Activated naive CD8-positive, alpha-beta T cell treated with anti-CD3 and anti-CD28 coated beads, Interleukin-2, amount 50 U/mL, for 24 hours (primary cell): ENCODE results near the gene IGFBPL1.

Source experiments
- ATAC-seq: fragments of 150-1000 bp; cut with Tn5 transposase; one replicate; pipeline ENCODE4 v1.10.0; 2021
- DNase-seq: peaks from one replicate; pipeline ENCODE4 v3.0.0; 2021
- H3K27ac Mint-ChIP-seq: one replicate; pipeline ENCODE4 v1.8.0; 2021; ENCODE audit warnings: mild to moderate bottlenecking, mixed read lengths
- H3K27me3 Mint-ChIP-seq: one replicate; pipeline ENCODE4 v1.8.0; 2021; ENCODE audit warnings: mixed read lengths
- H3K36me3 Mint-ChIP-seq: one replicate; pipeline ENCODE4 v1.8.0; 2021; ENCODE audit warnings: low read depth, mixed read lengths
- H3K4me1 Mint-ChIP-seq: one replicate; pipeline ENCODE4 v1.8.0; 2021; ENCODE audit warnings: mixed read lengths
- H3K4me3 Mint-ChIP-seq: one replicate; pipeline ENCODE4 v1.8.0; 2021; ENCODE audit warnings: mild to moderate bottlenecking, moderate library complexity, mixed read lengths
- H3K9me3 Mint-ChIP-seq: one replicate; pipeline ENCODE4 v1.8.0; 2021; ENCODE audit warnings: mixed read lengths

The IGFBPL1 gene

GRCh38 chr9:38395653-38396370 is 28.4 kb downstream of the IGFBPL1 start:
- DNase-seq (no peak), ATAC-seq (no peak)
- Mint-ChIP-seq H3K27ac (no peak overlapping the region), H3K9me3 (no peaks in the 10 kb centered on the region), H3K36me3 (peaks cover 39% of the 10 kb centered on the region), H3K27me3 (peaks cover 6% of the 10 kb centered on the region), H3K4me1 (peaks cover 15% of the 10 kb centered on the region), H3K4me3 (no peak overlapping the region)

- Mint-ChIP-seq H3K27me3 (peaks cover 6% of the 10 kb centered on the region), H3K4me1 (peaks cover 15% of the 10 kb centered on the region), H3K36me3 (peaks cover 37% of the 10 kb centered on the region), H3K4me3 (no peak overlapping the region), H3K9me3 (no peaks in the 10 kb centered on the region), H3K27ac (no peak overlapping the region)
- ATAC-seq, result no peak
- DNase-seq, result no peak
Observed at GRCh38 chr9:38394416-38394815, 29.8 kb downstream of the IGFBPL1 start.

GRCh38 chr9:38393128-38393796 is 31.0 kb downstream of the IGFBPL1 start:
- DNase-seq (peak; percentile 2), ATAC-seq (no peak)
- Mint-ChIP-seq H3K36me3 (peaks cover 31% of the 10 kb centered on the region), H3K9me3 (no peaks in the 10 kb centered on the region), H3K4me1 (peaks cover 15% of the 10 kb centered on the region), H3K27me3 (peaks cover 6% of the 10 kb centered on the region), H3K4me3 (peak overlapping the region; percentile 89), H3K27ac (peak overlapping the region; percentile 88)

GRCh38 chr9:38392235-38393127 is 31.8 kb downstream of the IGFBPL1 start, which contains the start of gene ALDH1B1:
Gene ALDH1B1 (plus strand): TSS chr9:38392702. CDS start chr9:38395749, 3,047 bp downstream.
- peaks cover 15% of the 10 kb centered on the region for H3K4me1 Mint-ChIP-seq
- H3K36me3 Mint-ChIP-seq, result peaks cover 25% of the 10 kb centered on the region
- peak; percentile 98 for ATAC-seq
- peak; percentile 77 for DNase-seq
- H3K4me3 Mint-ChIP-seq, result peak within 1 kb of the TSS; percentile 89
- H3K27ac Mint-ChIP-seq, result peak within 1 kb of the TSS; percentile 88
- H3K9me3 Mint-ChIP-seq, result no peaks in the 10 kb centered on the region
- H3K27me3 Mint-ChIP-seq, result peaks cover 9% of the 10 kb centered on the region

GRCh38 chr9:38391278-38392118 is 32.8 kb downstream of the IGFBPL1 start:
- no peak for ATAC-seq
- Mint-ChIP-seq H3K9me3 (no peaks in the 10 kb centered on the region), H3K27me3 (peaks cover 9% of the 10 kb centered on the region), H3K36me3 (peaks cover 17% of the 10 kb centered on the region), H3K4me1 (peaks cover 15% of the 10 kb centered on the region), H3K4me3 (peak overlapping the region; percentile 89), H3K27ac (peak overlapping the region; percentile 83)
- DNase-seq, result no peak

GRCh38 chr9:38390851-38391250 is 33.4 kb downstream of the IGFBPL1 start:
- Mint-ChIP-seq H3K4me3 (peak overlapping the region; percentile 15), H3K36me3 (peaks cover 11% of the 10 kb centered on the region), H3K27ac (no peak overlapping the region), H3K9me3 (no peaks in the 10 kb centered on the region), H3K27me3 (peaks cover 9% of the 10 kb centered on the region), H3K4me1 (peaks cover 15% of the 10 kb centered on the region)
- ATAC-seq (no peak), DNase-seq (no peak)

DNA sequence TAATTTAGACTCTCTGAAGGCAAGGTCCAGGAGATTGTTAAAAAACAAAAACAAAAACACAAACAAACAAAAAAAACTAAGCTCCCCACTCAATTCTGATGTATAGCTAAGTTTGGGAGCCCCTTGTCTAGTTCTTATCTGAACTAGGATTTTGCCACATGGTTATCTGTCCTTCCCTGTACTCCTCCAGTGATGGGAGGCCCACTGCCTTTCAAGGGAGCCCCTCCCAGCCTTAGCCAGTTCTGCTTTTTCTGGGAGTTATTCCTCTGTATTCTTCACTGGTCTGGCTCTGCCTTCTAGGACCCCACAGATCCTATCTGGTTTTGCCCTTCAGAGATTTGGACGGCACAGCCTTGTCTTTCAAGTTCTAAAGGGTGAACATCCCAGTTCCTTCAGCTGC is 33.8 kb downstream of the IGFBPL1 start:
- Mint-ChIP-seq H3K4me3 (no peak overlapping the region), H3K27ac (no peak overlapping the region), H3K4me1 (peaks cover 15% of the 10 kb centered on the region), H3K9me3 (no peaks in the 10 kb centered on the region), H3K36me3 (peaks cover 8% of the 10 kb centered on the region), H3K27me3 (peaks cover 11% of the 10 kb centered on the region)
- ATAC-seq (no peak), DNase-seq (no peak)

GRCh38 chr9:38389313-38389712 is 34.9 kb downstream of the IGFBPL1 start:
- H3K4me1 Mint-ChIP-seq, result peaks cover 15% of the 10 kb centered on the region
- H3K27me3 Mint-ChIP-seq, result peaks cover 19% of the 10 kb centered on the region
- H3K4me3 Mint-ChIP-seq, result no peak overlapping the region
- no peaks in the 10 kb centered on the region for H3K9me3 Mint-ChIP-seq
- peaks cover under 1% of the 10 kb centered on the region for H3K36me3 Mint-ChIP-seq
- no peak overlapping the region for H3K27ac Mint-ChIP-seq
- DNase-seq (no peak), ATAC-seq (no peak)

DNA sequence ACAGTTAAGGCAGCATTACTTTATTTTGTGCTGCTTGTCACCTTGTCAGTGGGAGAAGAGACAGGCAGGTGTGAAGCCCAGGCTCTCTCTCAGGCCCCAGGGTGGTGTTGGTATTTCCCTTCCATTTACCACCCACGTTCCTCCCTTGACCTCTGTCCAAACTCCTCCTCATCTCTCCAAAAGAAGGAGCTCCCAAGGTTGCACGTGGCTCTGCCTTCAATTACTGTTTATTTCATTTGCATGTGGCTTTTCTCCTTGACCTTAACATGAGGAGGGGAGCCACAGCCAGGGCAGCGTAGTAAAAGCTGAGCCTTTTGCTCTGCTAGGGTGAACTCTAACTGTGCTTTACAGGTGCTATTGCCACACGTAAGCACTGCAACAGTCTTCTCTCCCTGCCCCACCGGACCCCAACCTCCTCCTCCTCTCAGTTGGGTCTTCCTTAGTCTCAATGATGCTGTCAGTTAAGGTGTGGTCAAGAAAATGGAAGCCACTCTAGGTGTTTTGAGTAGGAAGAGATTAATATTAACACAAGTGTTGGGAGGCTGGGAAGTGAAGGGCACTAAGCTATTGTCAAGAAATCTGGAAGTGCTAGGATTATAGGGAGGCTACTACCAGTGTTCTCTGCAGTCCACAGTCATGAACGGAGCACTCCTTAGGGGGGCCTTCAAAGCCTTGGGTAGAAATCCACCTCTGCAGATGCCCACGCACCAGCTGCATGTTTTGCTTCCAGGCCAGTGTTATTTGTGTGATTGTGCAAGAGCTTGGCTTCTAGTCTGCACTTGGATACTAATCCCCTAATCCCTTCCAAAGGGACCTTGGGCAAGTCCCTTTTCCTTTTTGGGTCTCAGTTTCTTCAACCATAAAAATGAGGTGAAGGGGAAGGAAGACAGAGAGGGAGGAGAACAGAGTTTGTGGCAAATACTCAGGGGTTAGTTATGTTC is 35.7 kb downstream of the IGFBPL1 start:
- peaks cover 10% of the 10 kb centered on the region for H3K4me1 Mint-ChIP-seq
- H3K4me3 Mint-ChIP-seq, result no peak overlapping the region
- no peak for ATAC-seq
- no peak overlapping the region for H3K27ac Mint-ChIP-seq
- no peaks in the 10 kb centered on the region for H3K9me3 Mint-ChIP-seq
- DNase-seq, result no peak
- H3K36me3 Mint-ChIP-seq, result no peaks in the 10 kb centered on the region
- H3K27me3 Mint-ChIP-seq, result peaks cover 19% of the 10 kb centered on the region

GRCh38 chr9:38387751-38388150 is 36.5 kb downstream of the IGFBPL1 start:
- H3K27me3 Mint-ChIP-seq, result peaks cover 19% of the 10 kb centered on the region
- peaks cover 4% of the 10 kb centered on the region for H3K4me1 Mint-ChIP-seq
- H3K36me3 Mint-ChIP-seq, result no peaks in the 10 kb centered on the region
- no peak overlapping the region for H3K27ac Mint-ChIP-seq
- ATAC-seq (no peak), DNase-seq (no peak)
- H3K4me3 Mint-ChIP-seq, result no peak overlapping the region
- H3K9me3 Mint-ChIP-seq, result no peaks in the 10 kb centered on the region

DNA sequence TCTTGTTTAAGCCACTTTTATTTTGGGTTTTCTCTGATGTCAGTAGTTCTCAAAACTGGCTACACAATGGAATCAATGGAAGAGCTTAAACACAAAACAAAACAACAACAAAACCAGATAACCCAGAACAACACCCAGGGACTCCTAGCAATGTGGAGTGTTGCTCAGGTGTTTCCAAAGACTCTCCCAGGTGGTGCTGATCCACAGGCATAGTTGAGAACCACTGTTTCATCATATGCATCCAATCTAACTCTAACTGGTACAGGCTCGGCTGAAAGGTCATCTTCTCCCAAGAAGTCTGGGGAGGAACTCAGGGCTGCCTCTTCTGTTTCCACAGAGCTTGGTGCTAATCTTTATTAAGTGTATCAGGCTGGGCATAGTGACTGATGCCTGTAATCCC is 37.2 kb downstream of the IGFBPL1 start:
- no peak overlapping the region for H3K27ac Mint-ChIP-seq
- H3K4me1 Mint-ChIP-seq, result peaks cover 2% of the 10 kb centered on the region
- no peaks in the 10 kb centered on the region for H3K36me3 Mint-ChIP-seq
- peaks cover 18% of the 10 kb centered on the region for H3K27me3 Mint-ChIP-seq
- H3K4me3 Mint-ChIP-seq, result no peak overlapping the region
- no peak for ATAC-seq
- DNase-seq, result no peak
- H3K9me3 Mint-ChIP-seq, result no peaks in the 10 kb centered on the region

- Mint-ChIP-seq H3K27ac (no peak overlapping the region), H3K36me3 (no peaks in the 10 kb centered on the region), H3K4me3 (no peak overlapping the region), H3K27me3 (peaks cover 14% of the 10 kb centered on the region), H3K4me1 (no peaks in the 10 kb centered on the region), H3K9me3 (no peaks in the 10 kb centered on the region)
- ATAC-seq, result no peak
- no peak for DNase-seq
Observed at GRCh38 chr9:38386319-38386895, 37.8 kb downstream of the IGFBPL1 start.

GRCh38 chr9:38385896-38386295 is 38.4 kb downstream of the IGFBPL1 start:
- H3K9me3 Mint-ChIP-seq, result no peaks in the 10 kb centered on the region
- no peak overlapping the region for H3K27ac Mint-ChIP-seq
- H3K27me3 Mint-ChIP-seq, result peaks cover 13% of the 10 kb centered on the region
- no peak overlapping the region for H3K4me3 Mint-ChIP-seq
- H3K36me3 Mint-ChIP-seq, result no peaks in the 10 kb centered on the region
- no peak for ATAC-seq
- H3K4me1 Mint-ChIP-seq, result no peaks in the 10 kb centered on the region
- DNase-seq, result no peak
